Left lobe of liver (tissue), 2 donors: ENCODE results near the gene MCF2L2. TPM values are rescaled to one million over a fixed set of nuclear protein-coding genes. Genes with fewer than 3 reads are reported as not detected.

Experiments used
- ATAC-seq: fragments of 200-7000 bp; cut with Tn5 transposase; one replicate; pipeline ENCODE4 v1.9.1; 2020; ENCODE audit warnings: mild to moderate bottlenecking, moderate library complexity
- DNase-seq: peaks from one replicate; pipeline ENCODE4 v3.0.0-alpha.2; 2020; ENCODE audit warnings: low spot score
- total RNA-seq: library from RNA; stranded (reverse); gene quantifications from one replicate; pipeline ENCODE4 v1.2.1, GENCODE V29; 2021
- donor health status: DM: no; HTN: no; CAD: no; lungs with moderate emphysema.
- donor health status: DM: no; HTN: yes; CAD: no.

MCF2L2 gene
- total RNA-seq, 1 donor from 2014 or later: 0.13 TPM

DNA sequence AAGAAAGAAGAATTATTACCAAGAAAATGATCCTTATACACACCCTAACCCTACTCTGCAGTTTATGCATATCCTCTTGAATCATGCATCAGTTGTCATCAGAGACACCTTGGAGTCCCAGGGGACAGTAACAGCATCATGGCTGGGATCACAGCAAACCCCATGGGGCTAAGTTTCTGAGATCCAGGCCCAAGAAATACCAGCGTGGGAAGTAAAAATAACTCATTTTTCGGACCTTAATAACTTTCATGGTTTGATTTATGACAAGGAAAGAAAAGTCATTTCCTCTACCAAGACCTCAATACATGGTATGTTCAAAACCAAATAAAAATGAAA is 214.2 kb downstream of the MCF2L2 start:
- ATAC-seq: no peak
- no peak for DNase-seq

DNA sequence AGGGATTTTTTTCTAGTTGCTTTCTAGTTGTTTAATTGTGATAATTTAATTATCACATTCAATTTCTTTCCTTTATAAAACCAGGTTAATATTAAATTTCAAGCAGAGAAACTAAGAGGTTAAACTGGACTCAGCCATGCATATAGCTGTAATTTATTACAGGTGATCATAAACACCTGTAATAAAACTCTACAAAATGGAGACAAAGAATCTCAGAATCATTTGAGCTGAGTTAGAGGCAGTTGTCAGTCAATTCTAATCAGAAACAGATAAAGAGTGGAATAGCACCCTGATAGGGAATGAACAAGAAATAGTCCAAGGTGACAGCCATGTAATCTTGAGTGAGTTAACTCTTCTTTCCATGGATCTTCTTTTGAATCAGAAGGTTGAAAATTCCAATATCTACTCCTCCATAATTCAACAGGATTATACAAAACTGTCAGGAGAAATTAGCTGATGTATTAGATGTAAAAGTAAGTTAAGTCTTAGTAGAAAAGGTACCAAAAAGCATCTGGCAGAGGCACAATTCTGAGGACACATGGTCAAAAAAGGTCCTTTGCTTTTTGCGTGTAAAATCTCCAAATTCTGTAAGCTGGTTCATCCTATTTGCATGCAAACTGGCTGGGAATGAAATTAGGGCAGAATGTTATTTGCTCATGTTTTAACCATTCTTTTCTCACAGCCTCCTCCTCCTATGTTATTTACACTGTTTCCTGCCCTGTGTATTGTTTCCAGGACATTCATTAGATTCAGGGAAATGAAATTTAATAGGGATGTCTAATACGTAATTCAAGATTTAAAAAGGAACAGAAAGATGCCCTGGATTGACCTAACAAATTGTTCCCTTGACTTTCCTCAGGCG is 214.8 kb downstream of the MCF2L2 start:
- ATAC-seq (no peak), DNase-seq (no peak)

- ATAC-seq (no peak), DNase-seq (no peak)
Observed at GRCh38 chr3:183212565-183212964, 215.9 kb downstream of the MCF2L2 start.

DNA sequence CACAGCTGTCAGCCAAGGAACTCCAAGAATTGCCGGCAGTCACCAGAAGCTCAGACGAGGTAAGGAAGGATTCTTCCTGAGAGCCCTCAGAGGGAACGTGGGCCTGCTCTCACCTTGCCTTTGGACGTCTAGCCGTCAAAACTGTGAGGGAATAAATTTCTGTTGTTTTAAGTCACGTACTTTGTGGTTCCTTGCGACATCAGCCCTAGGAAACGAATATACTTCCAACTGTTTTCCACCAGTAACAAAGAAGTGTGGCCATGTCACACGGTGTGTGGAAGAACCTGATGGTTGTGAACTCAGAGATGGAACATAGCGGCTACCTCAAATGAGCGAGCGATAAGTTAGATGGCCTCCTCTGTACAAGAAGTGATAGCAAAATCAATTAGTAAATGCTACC is 216.3 kb downstream of the MCF2L2 start:
- no peak for DNase-seq
- ATAC-seq: no peak

GRCh38 chr3:183211352-183211751 is 217.1 kb downstream of the MCF2L2 start:
- ATAC-seq: peak; percentile 98

DNA sequence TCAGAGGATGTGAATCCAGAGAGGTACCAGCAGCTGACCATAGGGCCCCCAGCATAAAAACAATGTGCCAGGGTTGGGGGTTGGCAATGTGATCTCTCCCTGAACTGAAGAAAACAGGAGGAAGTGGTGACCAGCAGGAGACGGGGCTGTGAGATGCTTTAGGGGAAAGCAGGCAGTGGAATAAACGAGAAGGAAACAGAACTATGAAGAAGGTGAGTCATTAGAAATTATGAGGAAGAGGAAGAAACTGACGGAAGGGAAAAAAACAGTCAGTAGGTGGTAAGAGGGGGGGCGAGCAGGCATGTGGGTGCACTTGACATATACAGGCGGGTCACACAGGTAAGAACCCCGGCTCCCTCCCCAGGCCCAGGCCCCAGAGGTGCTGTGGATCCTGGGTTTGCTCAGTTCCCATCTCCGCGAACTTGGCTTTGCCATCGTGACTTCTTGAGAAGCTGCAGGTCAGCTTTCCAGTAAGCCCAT is 217.5 kb downstream of the MCF2L2 start:
- no peak for DNase-seq
- peak; percentile 33 for ATAC-seq

More at GRCh38 chr3:183211352-183211751, 217.1 kb downstream of the MCF2L2 start:
- peak; percentile 87 for DNase-seq

- no peak for ATAC-seq
- DNase-seq: no peak
Observed at GRCh38 chr3:183210341-183210740, 218.1 kb downstream of the MCF2L2 start.

DNA sequence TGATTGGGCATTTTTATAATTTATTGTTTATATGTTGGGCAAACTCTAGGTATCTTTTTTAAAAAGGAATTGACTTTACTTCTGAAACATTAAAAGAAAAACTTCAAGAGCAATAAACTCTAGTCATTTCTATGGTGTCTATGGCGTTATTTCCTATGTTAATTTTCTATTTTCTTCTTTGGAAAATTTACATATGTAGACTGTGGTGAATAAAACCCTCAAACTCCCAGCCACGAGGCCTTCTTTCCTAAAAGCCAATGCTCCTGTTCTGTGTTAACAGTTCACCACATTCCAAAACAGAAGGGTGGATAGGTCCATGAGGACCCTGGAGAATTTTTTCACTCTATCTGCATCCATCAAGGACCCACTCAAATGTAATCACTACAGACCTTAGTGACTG is 219.6 kb downstream of the MCF2L2 start:
- DNase-seq: no peak
- no peak for ATAC-seq

DNA sequence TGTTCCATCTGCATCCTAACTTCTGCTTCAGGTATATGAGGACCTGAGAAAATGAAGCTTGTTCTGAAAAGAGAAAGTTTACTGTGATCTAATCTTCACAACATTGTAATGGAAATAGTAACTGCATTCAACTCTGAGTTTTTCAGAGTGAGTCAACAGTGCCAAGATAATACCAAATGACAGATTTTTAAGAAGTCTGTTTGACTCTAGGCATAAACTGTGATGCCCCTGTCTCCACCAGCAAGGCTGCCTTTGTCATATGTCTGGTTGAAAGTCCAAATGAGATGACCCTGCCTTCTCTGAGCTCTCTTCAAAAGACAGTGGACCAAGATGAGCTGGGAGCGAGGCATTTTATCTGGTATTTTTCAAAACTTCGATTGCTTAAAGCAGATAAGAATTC is 220.2 kb downstream of the MCF2L2 start:
- ATAC-seq: no peak
- no peak for DNase-seq

GRCh38 chr3:183203670-183204069 is 224.7 kb downstream of the MCF2L2 start:
- ATAC-seq (no peak), DNase-seq (no peak)

- peak; percentile 42 for ATAC-seq
Observed at GRCh38 chr3:183202004-183202722, 226.3 kb downstream of the MCF2L2 start.

GRCh38 chr3:183198939-183199338 is 229.5 kb downstream of the MCF2L2 start:
- ATAC-seq (no peak), DNase-seq (no peak)

More at GRCh38 chr3:183202004-183202722, 226.3 kb downstream of the MCF2L2 start:
- DNase-seq: no peak

- ATAC-seq (no peak), DNase-seq (no peak)
Observed at GRCh38 chr3:183197734-183198133, 230.7 kb downstream of the MCF2L2 start.

DNA sequence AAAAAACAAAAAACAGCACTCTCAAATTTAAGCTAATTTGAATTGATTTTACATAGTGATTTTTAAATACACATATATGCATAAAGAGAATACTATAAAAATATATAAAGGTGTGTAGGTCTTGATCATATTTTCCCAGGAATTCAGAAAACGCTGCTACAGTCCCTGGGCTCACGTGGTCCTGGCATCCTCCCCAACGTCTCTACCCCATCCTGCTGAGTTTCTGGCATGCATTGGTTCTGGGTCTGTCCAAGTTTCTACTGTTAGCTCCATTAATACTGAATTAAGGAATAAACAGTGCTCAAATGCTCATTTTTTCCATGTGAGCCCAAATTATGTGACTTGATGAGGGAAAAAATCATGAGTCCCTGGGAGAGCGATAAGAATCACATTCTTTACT is 233.2 kb downstream of the MCF2L2 start:
- ATAC-seq (no peak), DNase-seq (no peak)

GRCh38 chr3:183193762-183194689 is 234.4 kb downstream of the MCF2L2 start:
- DNase-seq: no peak
- ATAC-seq: no peak

GRCh38 chr3:183192650-183193300 is 235.6 kb downstream of the MCF2L2 start:
- ATAC-seq: no peak
- DNase-seq: no peak

DNA sequence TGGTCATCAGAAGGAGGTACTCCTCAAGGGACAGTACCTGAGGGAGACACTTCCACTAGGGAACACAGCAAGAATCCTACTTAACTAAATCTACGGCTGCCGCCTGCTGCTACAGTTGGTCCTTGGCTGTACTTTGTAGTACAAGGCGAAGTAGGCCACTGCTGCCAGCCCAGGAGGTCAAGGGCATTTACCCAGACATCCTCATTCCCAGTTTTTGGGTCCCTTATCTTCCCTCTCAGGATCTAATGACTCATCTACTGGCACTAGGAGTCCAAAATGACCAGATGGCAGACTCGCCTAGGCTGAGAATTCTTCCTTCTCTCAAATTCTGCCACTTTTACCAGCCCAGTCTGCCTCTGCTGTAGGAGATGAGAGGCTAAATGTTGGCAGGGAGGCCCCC is 238.8 kb downstream of the MCF2L2 start:
- ATAC-seq: no peak

GRCh38 chr3:183188895-183189462 is 239.4 kb downstream of the MCF2L2 start:
- ATAC-seq (peak; percentile 58), DNase-seq (no peak)

More for the DNA sequence above, 238.8 kb downstream of the MCF2L2 start:
- DNase-seq: no peak

DNA sequence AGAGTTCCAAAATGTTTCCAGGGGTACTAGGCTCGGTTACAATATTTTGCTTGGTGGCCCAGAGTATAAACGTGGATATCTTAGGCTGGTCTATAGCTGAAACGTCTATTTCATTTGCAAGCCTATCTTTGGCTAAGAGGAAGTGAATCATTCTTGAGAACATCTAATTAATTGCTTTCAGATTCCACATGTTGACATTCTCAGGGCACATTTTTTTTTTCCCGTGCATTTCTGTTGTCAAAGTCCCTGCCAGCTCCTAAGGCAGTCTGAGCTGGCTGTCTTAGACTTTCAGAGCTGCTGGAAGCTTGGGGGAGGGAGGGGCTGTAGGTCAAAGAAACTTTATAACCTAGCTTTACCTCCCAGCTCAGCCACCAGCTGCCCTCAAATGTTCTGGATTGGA is 242.7 kb downstream of the MCF2L2 start:
- no peak for DNase-seq
- ATAC-seq: no peak
